Epithelial cell of prostate (primary cell): Measurements from ENCODE around the gene BCAS3.
"Not testable (repeated sequence)": the region's sequence is repeated elsewhere in the genome, so short reads cannot be mapped to it uniquely, and the experiment has no call there.

Source experiments
- DNase-seq: peaks from one replicate; pipeline ENCODE4 v3.0.0-alpha.2; 2011; ENCODE audit warnings: low read depth, low spot score
- H3K27ac ChIP-seq: fragments of 450-650 bp; 2 replicates; pipeline ENCODE4 v1.5.1; 2017; ENCODE audit warnings: mild to moderate bottlenecking

The BCAS3 gene

DNA sequence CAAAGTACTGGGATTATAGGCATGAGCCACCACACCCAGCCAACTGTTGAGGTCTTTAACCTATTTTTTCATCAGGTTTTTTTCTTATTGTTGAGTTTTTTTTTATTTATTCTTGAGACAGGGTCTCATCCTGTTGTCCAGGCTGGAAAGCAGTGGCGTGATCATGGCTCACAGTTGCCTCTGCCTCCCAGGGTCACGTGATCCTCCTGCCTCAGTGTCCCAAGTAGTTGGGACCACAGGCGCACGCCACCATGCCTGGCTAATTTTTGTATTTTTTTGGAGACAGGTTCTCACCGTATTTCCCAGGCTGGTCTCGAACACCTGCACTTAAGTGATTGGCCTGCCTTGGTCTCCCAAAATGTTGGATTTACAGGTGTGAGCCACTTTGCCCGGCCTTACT is 95.9 kb downstream of the BCAS3 start:
- no peak for DNase-seq
- no peak overlapping the region for H3K27ac ChIP-seq

DNA sequence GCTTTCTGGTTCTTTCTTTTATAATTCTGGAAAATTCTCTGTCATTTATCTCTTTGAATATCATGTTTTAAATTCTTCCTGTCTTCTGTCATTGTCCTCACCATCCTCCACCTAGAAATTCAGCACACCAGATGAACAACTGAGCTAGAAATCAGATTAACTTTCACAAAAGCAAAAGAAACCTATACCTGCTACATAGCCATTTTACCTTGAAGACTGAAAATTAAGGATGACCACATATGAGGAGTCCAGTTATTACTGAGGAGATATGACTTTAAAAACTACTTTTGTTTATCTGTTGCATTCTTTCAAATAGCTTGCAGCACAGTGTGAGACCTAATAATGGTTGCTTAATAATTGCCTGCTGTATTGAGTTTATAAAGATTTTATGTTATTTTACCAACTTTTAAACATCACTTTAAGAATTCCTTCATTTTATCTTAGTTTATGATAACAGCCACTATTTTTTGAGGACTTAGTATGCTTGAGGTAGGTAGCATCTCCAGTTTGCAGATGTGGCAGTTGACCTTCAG is 104.3 kb downstream of the BCAS3 start:
- H3K27ac ChIP-seq: no peak overlapping the region
- DNase-seq: no peak

DNA sequence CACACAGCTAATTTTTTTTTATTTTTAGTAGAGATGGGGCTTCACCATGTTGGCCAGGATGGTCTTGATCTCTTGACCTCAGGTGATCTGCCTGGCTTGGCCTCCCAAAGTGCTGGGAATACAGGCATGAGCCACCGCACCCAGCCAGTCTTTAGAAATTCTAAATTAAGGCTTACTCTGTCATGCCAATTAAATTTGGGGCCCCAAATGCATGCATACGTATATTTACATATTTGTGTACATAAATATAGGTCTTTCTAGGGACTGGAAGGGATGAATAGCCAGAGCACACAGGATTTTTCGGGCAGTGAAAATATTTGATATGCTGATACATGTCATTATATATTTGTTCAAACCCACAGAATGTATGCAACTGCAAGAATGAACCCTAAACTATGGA is 105.1 kb downstream of the BCAS3 start:
- no peak overlapping the region for H3K27ac ChIP-seq
- no peak for DNase-seq

DNA sequence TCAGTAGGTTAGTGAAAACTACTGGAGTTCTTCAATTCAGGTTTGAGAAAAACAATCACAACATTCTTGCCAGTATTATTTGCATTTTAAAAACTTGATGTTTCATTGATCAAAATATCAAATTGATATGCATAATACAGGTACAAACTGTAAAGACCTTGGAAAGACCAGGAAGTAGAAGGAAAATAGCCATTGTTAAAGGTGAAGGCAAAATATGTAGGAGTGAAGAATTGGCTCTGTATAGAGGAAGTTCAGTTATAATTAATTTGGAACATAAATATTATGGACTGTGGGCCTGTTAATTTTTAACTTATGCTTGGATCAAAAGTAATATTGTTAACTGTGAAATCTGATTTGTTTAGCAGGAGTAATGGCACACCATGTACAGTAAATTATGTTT is 112.6 kb downstream of the BCAS3 start:
- DNase-seq: no peak
- no peak overlapping the region for H3K27ac ChIP-seq

DNA sequence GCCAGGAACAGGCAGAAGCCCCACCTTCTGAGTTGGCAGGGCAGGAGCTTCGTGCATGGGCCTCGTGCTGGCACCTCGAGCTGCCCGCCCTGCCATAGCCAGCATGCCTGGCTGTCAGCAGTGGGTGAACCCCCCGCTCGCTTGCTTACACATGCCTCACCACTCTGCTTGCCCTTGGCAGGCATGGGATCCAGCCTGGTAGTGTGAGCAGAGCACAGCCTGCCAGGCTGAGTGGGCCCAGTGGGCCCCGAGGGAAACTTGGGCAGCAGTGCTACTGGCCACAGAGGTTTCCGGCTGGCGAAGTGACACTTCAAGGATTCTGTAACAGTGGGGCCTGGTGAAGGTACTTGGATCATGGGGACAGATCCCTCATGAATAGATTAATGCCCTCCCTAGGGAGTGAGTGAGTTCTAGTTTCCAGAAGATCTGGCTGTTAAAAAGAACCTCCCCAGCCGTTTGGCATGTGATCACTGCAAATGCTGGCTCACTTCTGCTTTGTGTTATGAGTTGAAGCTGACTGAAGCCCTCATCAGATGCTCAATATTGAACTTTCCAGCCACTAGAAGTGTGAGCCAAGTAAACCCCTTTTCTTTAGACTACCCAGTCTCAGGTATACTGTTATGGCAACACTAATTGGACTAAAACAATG is 114.7 kb downstream of the BCAS3 start:
- no peak for DNase-seq
- H3K27ac ChIP-seq: no peak overlapping the region

DNA sequence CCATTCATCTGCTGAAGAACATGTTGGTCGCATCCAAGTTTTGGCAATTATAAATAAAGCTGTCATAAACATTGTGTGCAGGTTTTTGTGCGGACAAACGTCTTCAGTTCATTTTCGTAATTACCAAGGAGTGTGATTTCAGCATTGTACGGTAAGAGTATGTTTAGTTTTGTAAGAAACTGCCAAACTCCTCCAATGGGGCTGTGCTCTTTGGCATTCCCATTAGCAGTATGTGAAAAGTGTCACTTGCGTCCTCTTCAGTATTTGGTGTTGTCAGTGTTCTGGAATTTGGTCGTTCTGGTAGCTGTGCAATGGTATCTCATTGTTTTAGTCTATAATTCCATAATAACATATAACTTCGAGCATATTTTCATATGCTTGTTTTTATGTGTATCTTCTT is 120.9 kb downstream of the BCAS3 start:
- H3K27ac ChIP-seq: no peak overlapping the region
- no peak for DNase-seq

DNA sequence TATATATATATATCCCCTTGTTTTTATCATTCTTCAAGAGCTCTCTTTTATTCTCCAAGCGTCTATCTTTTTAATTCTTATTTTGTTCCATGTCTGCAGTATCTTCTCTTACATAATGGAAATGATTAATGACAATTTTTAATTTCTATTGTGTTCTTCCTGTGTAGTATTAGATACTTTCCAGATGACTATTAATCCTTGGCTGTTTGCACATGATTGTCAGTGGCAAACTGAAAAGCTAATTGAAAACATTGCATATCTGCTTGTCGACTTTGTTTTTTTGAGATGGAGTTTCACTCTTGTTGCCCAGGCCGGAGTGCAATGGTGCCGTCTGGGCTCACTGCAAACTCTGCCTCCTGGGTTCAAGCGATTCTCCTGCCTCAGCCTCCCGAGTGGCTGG is 124.7 kb downstream of the BCAS3 start:
- H3K27ac ChIP-seq: no peak overlapping the region
- no peak for DNase-seq

DNA sequence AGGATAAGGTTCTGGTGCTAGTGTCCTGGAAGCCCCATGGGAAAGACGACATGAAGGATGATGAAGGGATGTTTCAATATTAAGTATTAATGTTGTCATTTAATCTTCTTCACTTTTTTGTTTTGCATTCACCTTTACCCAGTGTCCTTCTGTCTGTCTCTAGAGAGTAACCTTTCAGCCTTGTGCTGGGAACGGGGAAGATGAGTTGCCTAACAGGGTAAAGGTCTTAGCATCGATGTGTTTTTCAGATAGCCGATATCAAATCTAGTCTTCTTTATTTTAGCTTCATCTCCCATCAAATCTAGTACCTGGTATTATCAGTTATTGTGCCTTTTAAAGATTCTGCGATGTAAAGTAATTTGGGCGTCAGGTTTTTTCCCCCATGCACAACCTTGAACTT is 125.4 kb downstream of the BCAS3 start:
- no peak overlapping the region for H3K27ac ChIP-seq
- no peak for DNase-seq

DNA sequence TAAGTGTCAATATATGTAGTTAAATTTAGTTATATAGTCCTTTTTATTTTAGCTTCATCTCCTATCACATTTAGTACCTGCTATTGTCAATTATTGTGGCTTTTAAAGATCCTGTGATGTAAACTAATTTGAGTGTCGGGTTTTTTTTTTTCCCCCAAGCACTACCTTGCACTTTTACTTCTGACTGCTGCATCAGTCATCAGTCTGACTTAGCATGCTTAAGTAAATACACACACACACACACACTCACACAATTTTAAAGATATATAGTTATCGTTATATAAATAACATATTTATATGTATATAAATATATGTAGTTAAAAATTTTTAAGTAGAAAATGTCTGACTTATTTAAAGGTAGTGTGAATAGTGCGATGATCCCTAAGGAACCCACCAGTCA is 127.2 kb downstream of the BCAS3 start:
- DNase-seq: peak; percentile 5
- H3K27ac ChIP-seq: no peak overlapping the region

DNA sequence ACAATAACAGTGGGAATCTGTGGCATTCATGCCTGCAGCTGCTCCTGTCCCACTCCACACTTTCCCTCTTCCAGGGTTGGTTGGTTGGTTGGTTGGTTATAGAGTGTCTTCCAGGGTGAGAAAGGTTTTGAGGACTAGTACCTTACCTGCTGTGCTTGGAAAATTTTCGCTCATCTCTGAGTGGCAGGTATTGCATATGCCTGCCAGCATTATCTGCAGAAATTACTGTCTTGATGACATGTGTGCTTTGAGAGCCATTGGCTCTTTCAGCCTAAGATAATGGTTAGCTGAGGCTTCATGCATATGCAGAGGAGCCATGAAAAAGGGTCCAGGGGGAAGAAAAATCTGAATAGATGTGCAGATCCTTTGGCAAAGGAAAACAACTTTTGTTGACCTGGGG is 131.8 kb downstream of the BCAS3 start:
- DNase-seq: no peak
- H3K27ac ChIP-seq: no peak overlapping the region

DNA sequence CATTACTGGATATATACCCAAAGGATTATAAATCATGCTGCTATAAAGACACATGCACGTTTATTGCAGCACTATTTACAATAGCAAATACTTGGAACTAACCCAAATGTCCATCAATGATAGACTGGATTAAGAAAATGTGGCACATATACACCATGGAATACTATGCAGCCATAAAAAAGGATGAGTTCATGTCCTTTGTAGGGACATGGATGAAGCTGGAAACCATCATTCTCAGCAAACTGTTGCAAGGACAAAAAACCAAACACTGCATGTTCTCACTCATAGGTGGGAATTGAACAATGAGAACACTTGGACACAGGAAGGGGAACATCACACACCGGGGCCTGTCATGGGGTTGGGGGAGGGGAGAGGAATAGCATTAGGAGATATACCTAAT is 137.3 kb downstream of the BCAS3 start:
- H3K27ac ChIP-seq, DNase-seq: not testable (repeated sequence)

DNA sequence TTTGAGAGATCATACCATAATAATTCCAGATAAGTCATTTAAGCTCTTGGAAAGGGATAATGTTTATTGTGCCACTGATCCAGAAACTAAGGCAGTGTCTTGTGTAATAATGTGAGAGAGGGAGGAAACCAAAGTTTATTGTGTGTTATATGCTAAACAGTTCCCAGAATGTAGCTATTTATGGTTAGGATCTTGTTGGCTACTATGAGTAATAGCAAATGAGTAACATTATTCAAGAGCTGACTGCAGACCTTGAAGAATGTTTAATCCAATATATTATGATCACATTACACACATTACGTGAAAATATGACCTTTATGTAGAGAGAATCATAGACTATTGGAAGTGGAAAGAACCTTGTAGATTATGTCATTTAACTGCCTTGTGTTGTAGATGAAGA is 139.5 kb downstream of the BCAS3 start:
- DNase-seq: peak; percentile 62
- peak overlapping the region; percentile 19 for H3K27ac ChIP-seq

DNA sequence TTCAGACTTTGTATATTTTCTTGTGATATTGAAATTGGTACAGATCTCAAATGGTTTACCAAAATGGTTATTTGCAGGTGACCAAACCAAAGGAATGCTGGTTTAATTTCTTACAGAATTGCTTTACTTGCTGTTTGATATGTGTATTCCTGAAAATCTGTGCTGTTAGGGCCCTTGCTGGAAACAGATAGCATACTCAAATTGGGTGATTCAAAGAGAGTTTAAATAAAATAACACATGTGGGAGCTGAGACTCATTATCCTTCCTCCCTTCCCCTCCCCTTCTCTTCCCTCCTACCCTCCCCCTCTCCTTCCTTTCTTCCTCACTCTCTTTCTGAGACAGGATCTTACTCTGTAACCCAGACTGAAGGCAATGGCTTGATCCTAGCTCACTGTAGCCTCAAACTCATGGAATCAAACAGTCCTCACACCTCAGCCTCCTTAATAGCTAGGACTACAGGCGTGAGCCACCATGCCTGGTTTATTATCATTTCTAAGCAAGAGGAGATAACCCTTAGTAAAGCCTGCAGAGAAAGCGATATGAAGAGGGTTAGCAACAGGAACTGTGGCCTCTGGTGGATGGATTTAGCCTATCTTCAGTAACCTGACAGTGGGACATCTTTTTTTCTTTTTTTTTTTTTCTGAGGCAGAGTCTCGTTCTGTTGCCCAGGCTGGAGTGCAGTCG is 141.9 kb downstream of the BCAS3 start:
- H3K27ac ChIP-seq: no peak overlapping the region
- DNase-seq: no peak

DNA sequence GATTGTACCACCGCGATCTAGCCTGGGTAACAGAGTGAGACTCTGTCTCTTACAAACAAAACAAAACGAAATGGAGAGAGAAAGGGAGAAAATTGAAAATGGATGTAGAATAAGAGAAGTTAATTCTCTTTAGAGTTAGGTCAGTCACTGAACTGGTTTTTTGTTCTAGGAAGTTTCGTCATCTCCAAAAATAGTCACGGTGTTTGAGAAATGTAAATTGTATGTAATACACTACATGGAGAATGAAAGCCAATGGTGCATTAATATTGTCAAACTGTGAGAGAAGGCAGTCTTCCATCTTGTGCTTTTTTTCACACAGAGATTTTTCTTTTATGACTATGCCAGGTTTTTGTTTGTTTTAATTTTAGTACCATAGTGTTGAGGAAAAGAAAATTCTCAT is 145.9 kb downstream of the BCAS3 start:
- H3K27ac ChIP-seq: no peak overlapping the region
- DNase-seq: no peak

DNA sequence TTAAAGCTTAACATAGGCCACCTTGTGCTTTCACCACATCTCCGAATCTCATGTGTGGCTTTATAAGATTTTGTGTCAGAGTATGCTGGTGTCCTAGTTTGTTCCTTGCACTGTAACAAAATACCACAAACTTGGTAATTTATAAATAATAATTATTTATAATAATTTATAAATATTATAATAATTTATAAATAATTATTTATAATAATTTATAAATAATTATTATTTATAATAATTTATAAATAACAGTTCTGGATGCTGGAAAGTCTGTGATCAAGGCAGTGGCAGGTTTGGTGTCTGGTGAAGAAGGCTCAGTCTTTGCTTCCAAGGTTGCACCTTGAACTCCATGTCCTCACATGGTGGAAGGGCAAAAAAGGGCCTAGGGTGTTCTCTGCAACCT is 147.7 kb downstream of the BCAS3 start:
- no peak overlapping the region for H3K27ac ChIP-seq
- DNase-seq: no peak

DNA sequence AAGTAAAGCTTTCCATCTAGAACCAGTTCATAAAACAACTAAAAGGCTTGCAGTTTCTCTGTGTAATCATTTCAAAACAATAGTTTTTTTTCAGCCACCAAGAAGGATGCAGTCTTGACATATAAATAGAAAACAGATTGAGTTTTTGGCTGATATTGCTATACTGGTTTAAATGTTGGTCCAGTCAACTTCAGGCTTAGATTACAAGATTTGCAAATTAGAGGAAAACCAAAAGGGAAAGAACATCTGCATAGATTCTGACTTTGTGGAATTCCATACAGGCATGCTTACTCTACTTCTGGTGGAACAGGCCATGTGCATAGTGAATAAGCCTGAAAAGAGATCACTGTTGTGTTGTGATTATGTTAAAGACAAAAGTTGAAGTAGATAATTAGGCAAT is 150.3 kb downstream of the BCAS3 start:
- no peak overlapping the region for H3K27ac ChIP-seq
- DNase-seq: no peak

DNA sequence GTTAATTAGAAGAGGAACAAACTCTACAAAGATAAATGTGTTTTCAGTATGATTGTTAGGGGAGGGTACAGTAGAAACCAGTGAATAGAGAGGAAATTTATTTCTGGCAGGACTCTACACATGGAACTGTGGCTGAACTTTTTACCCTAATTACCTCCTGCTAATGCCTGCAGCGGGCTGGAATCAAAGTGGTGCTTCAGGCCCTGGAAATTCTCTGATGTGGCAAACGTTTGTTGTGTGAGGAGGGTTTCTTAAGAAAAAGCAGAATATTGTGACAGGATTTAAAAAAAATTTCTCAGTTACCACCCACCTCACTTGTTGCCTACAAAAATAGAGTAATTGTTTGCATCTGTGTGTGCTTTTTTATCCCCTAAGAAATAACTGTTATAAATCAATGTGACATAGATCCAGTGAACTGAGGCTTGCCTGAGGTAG is 154.5 kb downstream of the BCAS3 start:
- DNase-seq: no peak
- H3K27ac ChIP-seq: no peak overlapping the region

DNA sequence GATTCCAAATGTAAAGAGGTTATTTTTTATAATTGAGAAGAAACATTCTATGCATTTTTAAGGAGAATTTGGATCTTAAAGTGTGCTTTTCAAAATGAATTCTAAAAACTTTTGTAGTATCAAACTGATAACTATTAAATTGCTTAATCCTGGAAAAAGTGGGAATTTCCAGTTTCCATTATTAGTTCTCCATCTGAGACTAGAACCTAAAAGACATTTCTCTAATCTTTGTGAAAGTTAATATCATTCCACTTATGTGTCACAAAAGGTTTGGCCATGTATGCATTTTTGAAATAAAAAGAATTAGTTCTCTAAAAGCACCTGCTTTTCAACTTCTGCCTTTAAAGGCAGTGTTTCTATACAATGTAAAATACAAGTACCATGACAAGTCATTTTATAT is 155.0 kb downstream of the BCAS3 start:
- DNase-seq: no peak
- H3K27ac ChIP-seq: no peak overlapping the region

DNA sequence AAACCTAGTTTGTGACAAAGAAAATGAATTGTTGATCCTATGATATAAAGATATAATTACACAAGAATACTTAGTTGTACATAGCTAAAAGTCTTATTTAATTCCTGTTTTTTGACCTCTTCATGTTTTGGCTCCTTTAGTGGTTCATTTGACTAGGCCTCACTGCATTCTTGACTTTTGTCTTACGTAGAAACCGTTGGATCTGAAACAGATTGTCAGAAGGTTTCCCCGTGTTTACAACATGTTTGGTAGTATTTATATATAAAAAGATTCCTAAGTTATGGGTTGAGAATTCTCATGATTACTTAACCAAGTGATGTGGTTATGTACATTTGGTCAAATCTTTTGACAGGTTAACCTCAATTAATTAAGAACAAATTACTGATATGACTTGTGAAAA is 162.8 kb downstream of the BCAS3 start:
- DNase-seq: no peak
- no peak overlapping the region for H3K27ac ChIP-seq

DNA sequence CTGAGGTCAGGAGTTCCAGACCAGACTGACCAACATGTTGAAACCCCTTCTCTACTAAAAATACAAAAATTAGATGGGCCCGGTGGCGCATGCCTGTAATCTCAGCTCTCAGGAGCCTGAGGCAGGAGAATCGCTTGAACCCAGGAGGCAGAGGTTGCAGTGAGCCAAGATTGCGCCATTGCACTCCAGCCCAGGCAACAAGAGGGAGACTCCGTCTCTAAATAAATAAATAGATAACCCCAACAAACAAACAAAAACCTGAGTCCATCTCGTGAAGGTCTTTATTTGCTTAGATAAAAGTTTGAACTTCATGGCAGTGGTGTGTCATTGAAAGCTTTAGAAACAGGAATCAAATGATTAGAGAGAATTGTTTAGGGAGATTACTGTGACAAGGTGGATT is 167.4 kb downstream of the BCAS3 start:
- peak overlapping the region; percentile 38 for H3K27ac ChIP-seq
- no peak for DNase-seq

DNA sequence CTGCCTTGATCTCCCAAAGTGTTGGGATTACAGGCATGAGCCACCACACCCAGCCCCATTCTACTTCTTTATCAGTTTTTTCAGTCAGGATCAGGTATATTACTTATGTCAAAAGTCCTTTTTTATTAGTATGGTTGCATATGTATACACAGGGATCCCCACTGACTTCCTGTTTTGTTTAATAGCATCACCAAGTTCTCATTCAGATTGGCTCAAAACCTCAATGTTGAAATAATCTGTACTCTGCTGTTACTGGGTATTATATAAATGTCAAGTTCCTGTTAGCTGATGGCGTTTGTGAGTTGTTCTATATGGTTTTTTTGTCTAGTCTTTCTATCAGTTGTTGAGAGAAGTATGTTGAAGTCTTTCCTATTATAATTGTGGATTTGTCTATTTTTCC is 168.5 kb downstream of the BCAS3 start:
- DNase-seq: no peak
- H3K27ac ChIP-seq: no peak overlapping the region

DNA sequence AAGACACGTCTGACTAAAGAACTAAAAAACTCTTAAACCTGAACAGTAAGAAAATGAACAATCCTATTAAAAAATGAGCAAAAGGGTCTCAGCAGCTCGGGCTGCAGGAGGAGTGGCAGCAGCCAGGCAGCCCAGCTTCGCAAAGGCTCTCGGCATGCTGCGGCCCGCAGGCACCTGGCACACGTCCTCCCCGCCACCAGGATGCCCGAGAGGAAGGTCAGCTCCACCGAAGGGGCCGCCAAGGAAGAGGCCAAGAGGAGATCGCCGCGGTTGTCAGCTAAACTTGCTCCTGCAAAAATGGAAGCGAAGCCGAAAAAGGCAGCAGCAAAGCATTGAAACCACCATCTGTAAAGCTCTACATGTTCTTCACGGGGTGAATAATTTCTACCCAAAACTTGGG is 173.5 kb downstream of the BCAS3 start:
- DNase-seq: no peak
- no peak overlapping the region for H3K27ac ChIP-seq
